ENCODE measurements around the gene TCF25.
A peak's percentile ranks its signal among the peaks of the same experiment; 100 is the strongest.
"Not testable (repeated sequence)": the region's sequence is repeated elsewhere in the genome, so short reads cannot be mapped to it uniquely, and the experiment has no call there.

Gene TCF25

GRCh38 chr16:89844739-89845339 lies 28.6 kb upstream of the TCF25 start:
- DNase-seq, result no peak

- DNase-seq, result no peak
Observed at GRCh38 chr16:89845417-89845816, 28.0 kb upstream of the TCF25 start.

GRCh38 chr16:89847051-89847939 lies 26.1 kb upstream of the TCF25 start:
- peak; percentile 68 for DNase-seq

GRCh38 chr16:89847940-89848297 lies 25.5 kb upstream of the TCF25 start:
- no peak for DNase-seq

GRCh38 chr16:89848974-89849373 lies 24.4 kb upstream of the TCF25 start:
- DNase-seq, result no peak

- no peak for DNase-seq
Observed at GRCh38 chr16:89853306-89853993, 19.9 kb upstream of the TCF25 start.

- no peak for DNase-seq
Observed at GRCh38 chr16:89855301-89855945, 18.0 kb upstream of the TCF25 start.

- no peak for DNase-seq
Observed at GRCh38 chr16:89855986-89856385, 17.4 kb upstream of the TCF25 start.

GRCh38 chr16:89858973-89859614 lies 14.3 kb upstream of the TCF25 start:
- DNase-seq, result no peak

GRCh38 chr16:89859615-89860007 lies 13.8 kb upstream of the TCF25 start:
- DNase-seq, result no peak

- DNase-seq, result peak; percentile 30
Observed at GRCh38 chr16:89860747-89861304, 12.6 kb upstream of the TCF25 start.

GRCh38 chr16:89861648-89862047 lies 11.7 kb upstream of the TCF25 start:
- no peak for DNase-seq

- no peak for DNase-seq
Observed at GRCh38 chr16:89862732-89863131, 10.7 kb upstream of the TCF25 start.

GRCh38 chr16:89863741-89864526 lies 9.5 kb upstream of the TCF25 start:
- DNase-seq, result no peak

GRCh38 chr16:89864527-89864820 lies 8.9 kb upstream of the TCF25 start:
- no peak for DNase-seq

GRCh38 chr16:89867918-89868317 lies 5.5 kb upstream of the TCF25 start:
- DNase-seq, result no peak

GRCh38 chr16:89869911-89870310 lies 3.5 kb upstream of the TCF25 start:
- no peak for DNase-seq

GRCh38 chr16:89870440-89870839 lies 3.0 kb upstream of the TCF25 start:
- no peak for DNase-seq

GRCh38 chr16:89871895-89872294 lies 1.5 kb upstream of the TCF25 start:
- no peak for DNase-seq

- DNase-seq, result peak; percentile 76
Observed at GRCh38 chr16:89873972-89874689, 739 bp downstream of the TCF25 start.

GRCh38 chr16:89879123-89879522 lies 5.7 kb downstream of the TCF25 start:
- DNase-seq, result not testable (repeated sequence)

All from NCI-H1105 (cell line).